SU-DHL-6 (cell line): Measurements from ENCODE around the gene NEUROG1.

ENCODE experiments used
- H2AFZ ChIP-seq: fragments of 200-600 bp; sonication (generic); 2 replicates; pipeline ENCODE4 v1.6.1; 2014; ENCODE audit warnings: low read depth, mild to moderate bottlenecking, moderate library complexity, mixed read lengths, antibody characterized with exemption, low read length; ENCODE audit not compliant: severe bottlenecking
- H3F3A ChIP-seq: fragments of 200-600 bp; shearing (Covaris generic); 2 replicates; pipeline ENCODE4 v1.6.0; 2016; ENCODE audit warnings: antibody characterized with exemption, mild to moderate bottlenecking; ENCODE audit not compliant: insufficient read depth
- H3K27ac ChIP-seq: fragments of 200-600 bp; sonication (generic); 2 replicates; pipeline ENCODE4 v1.5.1; 2016; ENCODE audit warnings: low read depth, mild to moderate bottlenecking, low read length, moderate library complexity, mixed read lengths
- H3K27me3 ChIP-seq: fragments of 200-600 bp; sonication (generic), shearing (Covaris generic); 2 replicates; pipeline ENCODE4 v1.6.0; 2014; ENCODE audit warnings: mild to moderate bottlenecking, low read length
- H3K36me3 ChIP-seq: fragments of 200-600 bp; sonication (generic); 2 replicates; pipeline ENCODE4 v1.6.1; 2014; ENCODE audit warnings: mild to moderate bottlenecking, low read length, mixed read lengths
- H3K4me2 ChIP-seq: fragments of 300-600, 200-600 bp; shearing (Covaris generic), sonication (generic); 2 replicates; pipeline ENCODE4 v1.6.0; 2014; ENCODE audit warnings: low read length, low read depth, mild to moderate bottlenecking; ENCODE audit not compliant: poor library complexity, severe bottlenecking
- H3K4me3 ChIP-seq: fragments of 200-600 bp; sonication (generic); 2 replicates; pipeline ENCODE4 v1.5.1; 2014; ENCODE audit warnings: antibody characterized with exemption, low read length, mild to moderate bottlenecking, mixed read lengths; ENCODE audit not compliant: insufficient read depth, poor library complexity, severe bottlenecking
- H3K79me2 ChIP-seq: fragments of 200-600 bp; sonication (generic); 2 replicates; pipeline ENCODE4 v1.6.1; 2014; ENCODE audit warnings: mild to moderate bottlenecking, low read length, moderate library complexity; ENCODE audit not compliant: insufficient read depth
- H3K9ac ChIP-seq: fragments of 200-600 bp; sonication (generic); 2 replicates; pipeline ENCODE4 v1.7.0; 2014; ENCODE audit warnings: mild to moderate bottlenecking, low read length
- H3K9me2 ChIP-seq: fragments of 200-600 bp; sonication (generic); replicated peaks from 2 replicates; pipeline ENCODE4 v1.6.1; 2014; ENCODE audit warnings: low read length; ENCODE audit not compliant: insufficient read depth
- H3K9me3 ChIP-seq: fragments of 200-600 bp; sonication (generic); 2 replicates; pipeline ENCODE4 v1.6.1; 2014; ENCODE audit warnings: low read length, mixed read lengths; ENCODE audit not compliant: insufficient read depth
- H4K20me1 ChIP-seq: fragments of 200-600 bp; sonication (generic); 2 replicates; pipeline ENCODE4 v1.6.1; 2014; ENCODE audit warnings: low read depth, mild to moderate bottlenecking, antibody characterized with exemption, low read length, moderate library complexity, mixed read lengths
- CTCF ChIP-seq: fragments of 200-600 bp; sonication (generic); IDR thresholded peaks from one replicate; pipeline ENCODE4 v1.5.1; 2017; ENCODE audit warnings: antibody characterized with exemption, mild to moderate bottlenecking, low read length, moderate library complexity; ENCODE audit not compliant: insufficient read depth, poor library complexity, severe bottlenecking
- EZH2phosphoT487 ChIP-seq: fragments of 200-600 bp; sonication (generic), shearing (Covaris generic); conservative IDR thresholded peaks from 2 replicates; pipeline ENCODE4 v1.6.1; 2018; ENCODE audit warnings: mild to moderate bottlenecking, antibody characterized with exemption, low read length, moderate library complexity, mixed read lengths

NEUROG1 gene

GRCh38 chr5:135538261-135538660 lies 2.5 kb upstream of the NEUROG1 start:
- Histone ChIP-seq H3K27me3 (no peaks in the 10 kb centered on the region), H3K9me2 (no peaks in the 10 kb centered on the region), H3K9ac (no peak overlapping the region)

GRCh38 chr5:135537745-135538144 lies 2.0 kb upstream of the NEUROG1 start:
- Histone ChIP-seq H4K20me1 (no peaks in the 10 kb centered on the region), H3K9me3 (no peaks in the 10 kb centered on the region), H3K9ac (no peak overlapping the region), H3K36me3 (no peaks in the 10 kb centered on the region), H2AFZ (no peak overlapping the region), H3K27ac (no peak overlapping the region), H3F3A (no peaks in the 10 kb centered on the region), H3K4me3 (no peak overlapping the region), H3K79me2 (no peaks in the 10 kb centered on the region), H3K9me2 (no peaks in the 10 kb centered on the region), H3K27me3 (no peaks in the 10 kb centered on the region), H3K4me2 (no peak overlapping the region)
- no peak for TF ChIP-seq CTCF
- no peak for TF ChIP-seq EZH2phosphoT487

More at GRCh38 chr5:135538261-135538660, 2.5 kb upstream of the NEUROG1 start:
- Histone ChIP-seq H3K79me2 (no peaks in the 10 kb centered on the region), H4K20me1 (no peaks in the 10 kb centered on the region), H3K4me3 (no peak overlapping the region), H3K4me2 (no peak overlapping the region), H3K9me3 (no peaks in the 10 kb centered on the region), H2AFZ (no peak overlapping the region), H3K36me3 (no peaks in the 10 kb centered on the region), H3F3A (no peaks in the 10 kb centered on the region), H3K27ac (no peak overlapping the region)
- TF ChIP-seq EZH2phosphoT487 (no peak), CTCF (no peak)

GRCh38 chr5:135537271-135537670 lies 1.5 kb upstream of the NEUROG1 start:
- no peak overlapping the region for H3K4me3 ChIP-seq
- H3K79me2 ChIP-seq: no peaks in the 10 kb centered on the region
- no peaks in the 10 kb centered on the region for H3K36me3 ChIP-seq
- no peaks in the 10 kb centered on the region for H3K9me3 ChIP-seq
- no peak overlapping the region for H3K4me2 ChIP-seq
- H3K27me3 ChIP-seq: no peaks in the 10 kb centered on the region; the same call in 1 of the 2 replicates
- H3K27ac ChIP-seq: no peak overlapping the region
- H3K9me2 ChIP-seq: no peaks in the 10 kb centered on the region
- no peak overlapping the region for H3K9ac ChIP-seq
- no peak overlapping the region for H2AFZ ChIP-seq
- no peaks in the 10 kb centered on the region for H3F3A ChIP-seq
- TF ChIP-seq EZH2phosphoT487 (no peak), CTCF (no peak)
- H4K20me1 ChIP-seq: no peaks in the 10 kb centered on the region

- Histone ChIP-seq H3K4me2 (no peak overlapping the region), H3K4me3 (no peak overlapping the region), H3K36me3 (no peaks in the 10 kb centered on the region), H2AFZ (no peak overlapping the region), H3K27ac (no peak overlapping the region), H3K9ac (no peak overlapping the region), H3K9me2 (no peaks in the 10 kb centered on the region), H3F3A (no peaks in the 10 kb centered on the region), H4K20me1 (no peaks in the 10 kb centered on the region), H3K9me3 (no peaks in the 10 kb centered on the region), H3K27me3 (no peaks in the 10 kb centered on the region; the same call in 1 of the 2 replicates), H3K79me2 (no peaks in the 10 kb centered on the region)
- TF ChIP-seq EZH2phosphoT487 (no peak), CTCF (no peak)
Observed at GRCh38 chr5:135535420-135535819, 344 bp downstream of the NEUROG1 start.
